HG02938 (cell line): ENCODE results near the gene SPOCK1.

Source experiments
- ATAC-seq: cut with Tn5 transposase; IDR thresholded peaks from one replicate; pipeline ENCODE4 v1.9.1; 2021; ENCODE audit warnings: mild to moderate bottlenecking, moderate library complexity; ENCODE audit not compliant: unreplicated experiment

Gene SPOCK1

GRCh38 chr5:137090151-137090550 is 409.0 kb downstream of the SPOCK1 start:
- ATAC-seq: no peak

GRCh38 chr5:137088175-137088574 is 411.0 kb downstream of the SPOCK1 start:
- no peak for ATAC-seq

- no peak for ATAC-seq
Measured at GRCh38 chr5:137086342-137086741, 412.8 kb downstream of the SPOCK1 start.

- ATAC-seq: no peak
Measured at GRCh38 chr5:137085206-137085605, 413.9 kb downstream of the SPOCK1 start.

GRCh38 chr5:137084016-137084415 is 415.1 kb downstream of the SPOCK1 start:
- no peak for ATAC-seq

GRCh38 chr5:137082951-137083350 is 416.2 kb downstream of the SPOCK1 start:
- no peak for ATAC-seq

GRCh38 chr5:137078171-137078665 is 420.9 kb downstream of the SPOCK1 start:
- no peak for ATAC-seq

- ATAC-seq: peak; percentile 78
Measured at GRCh38 chr5:137075163-137075970, 423.8 kb downstream of the SPOCK1 start.

GRCh38 chr5:137073189-137073588 is 425.9 kb downstream of the SPOCK1 start:
- no peak for ATAC-seq

GRCh38 chr5:137072361-137073115 is 426.6 kb downstream of the SPOCK1 start:
- no peak for ATAC-seq

GRCh38 chr5:137071931-137072330 is 427.2 kb downstream of the SPOCK1 start:
- ATAC-seq: no peak

- no peak for ATAC-seq
Measured at GRCh38 chr5:137071526-137071925, 427.6 kb downstream of the SPOCK1 start.

- no peak for ATAC-seq
Measured at GRCh38 chr5:137070521-137070920, 428.6 kb downstream of the SPOCK1 start.

GRCh38 chr5:137069358-137069757 is 429.8 kb downstream of the SPOCK1 start:
- ATAC-seq: no peak

GRCh38 chr5:137061382-137061781 is 437.7 kb downstream of the SPOCK1 start:
- no peak for ATAC-seq

- no peak for ATAC-seq
Measured at GRCh38 chr5:137058089-137058488, 441.0 kb downstream of the SPOCK1 start.

GRCh38 chr5:137056676-137057075 is 442.4 kb downstream of the SPOCK1 start:
- ATAC-seq: no peak

GRCh38 chr5:137055271-137055872 is 443.8 kb downstream of the SPOCK1 start:
- ATAC-seq: no peak

- no peak for ATAC-seq
Measured at GRCh38 chr5:137054792-137055191, 444.3 kb downstream of the SPOCK1 start.

- ATAC-seq: no peak
Measured at GRCh38 chr5:137054335-137054734, 444.8 kb downstream of the SPOCK1 start.

GRCh38 chr5:137051161-137051560 is 448.0 kb downstream of the SPOCK1 start:
- no peak for ATAC-seq
